Measurements from ENCODE around the gene GNB1L.

GNB1L gene

DNA sequence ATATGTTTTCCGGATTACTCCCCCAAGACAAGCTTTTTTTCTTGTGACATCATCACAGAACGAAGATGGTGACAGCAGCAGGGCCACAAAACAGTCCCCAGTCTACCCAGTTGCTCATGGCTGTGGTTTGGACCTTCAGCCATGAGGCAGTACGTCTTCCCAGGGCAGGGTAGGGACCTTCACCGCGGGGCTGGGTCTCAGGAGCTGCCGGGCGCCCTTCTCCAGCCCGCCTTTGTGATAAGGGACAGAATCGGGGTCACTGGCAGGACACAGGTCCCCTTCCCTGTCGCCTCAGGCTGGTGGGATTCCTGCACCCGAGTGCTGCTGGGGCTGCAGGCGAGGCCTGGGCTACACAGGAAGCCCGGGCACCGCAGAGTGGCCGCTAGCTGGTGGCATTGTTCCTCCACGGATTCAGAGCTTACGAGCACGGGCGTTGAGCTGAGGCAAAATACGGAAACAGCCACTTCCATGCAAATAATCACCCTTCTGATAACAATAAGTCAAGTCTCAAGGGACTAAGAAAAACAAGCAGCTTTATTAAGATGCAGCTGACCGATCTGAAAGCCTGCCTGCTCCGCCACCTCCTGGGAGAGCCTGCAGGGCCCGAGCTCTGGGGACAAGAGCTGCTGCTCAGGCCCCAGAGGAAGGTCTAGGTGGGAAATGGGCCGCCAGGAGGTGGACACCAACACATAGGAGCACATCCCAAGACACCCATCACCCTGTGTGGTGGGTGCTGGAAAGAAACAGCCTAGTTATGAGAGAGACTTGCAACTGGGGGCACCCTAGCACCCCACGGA is 81.8 kb downstream of the GNB1L start:
- no peak for DNase-seq

DNA sequence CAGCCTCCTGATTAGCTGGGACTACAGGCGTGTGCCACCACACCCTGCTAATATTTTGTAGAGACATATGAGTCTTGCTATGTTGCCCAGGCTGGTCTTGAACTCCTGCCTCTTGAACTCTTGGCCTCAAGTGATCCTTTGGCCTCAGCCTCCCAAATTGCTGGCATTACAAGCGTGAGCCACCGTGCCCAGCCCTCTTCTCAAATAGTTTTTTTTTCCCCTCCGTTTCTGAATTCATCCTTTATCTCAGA is 82.3 kb downstream of the GNB1L start:
- DNase-seq = no peak

DNA sequence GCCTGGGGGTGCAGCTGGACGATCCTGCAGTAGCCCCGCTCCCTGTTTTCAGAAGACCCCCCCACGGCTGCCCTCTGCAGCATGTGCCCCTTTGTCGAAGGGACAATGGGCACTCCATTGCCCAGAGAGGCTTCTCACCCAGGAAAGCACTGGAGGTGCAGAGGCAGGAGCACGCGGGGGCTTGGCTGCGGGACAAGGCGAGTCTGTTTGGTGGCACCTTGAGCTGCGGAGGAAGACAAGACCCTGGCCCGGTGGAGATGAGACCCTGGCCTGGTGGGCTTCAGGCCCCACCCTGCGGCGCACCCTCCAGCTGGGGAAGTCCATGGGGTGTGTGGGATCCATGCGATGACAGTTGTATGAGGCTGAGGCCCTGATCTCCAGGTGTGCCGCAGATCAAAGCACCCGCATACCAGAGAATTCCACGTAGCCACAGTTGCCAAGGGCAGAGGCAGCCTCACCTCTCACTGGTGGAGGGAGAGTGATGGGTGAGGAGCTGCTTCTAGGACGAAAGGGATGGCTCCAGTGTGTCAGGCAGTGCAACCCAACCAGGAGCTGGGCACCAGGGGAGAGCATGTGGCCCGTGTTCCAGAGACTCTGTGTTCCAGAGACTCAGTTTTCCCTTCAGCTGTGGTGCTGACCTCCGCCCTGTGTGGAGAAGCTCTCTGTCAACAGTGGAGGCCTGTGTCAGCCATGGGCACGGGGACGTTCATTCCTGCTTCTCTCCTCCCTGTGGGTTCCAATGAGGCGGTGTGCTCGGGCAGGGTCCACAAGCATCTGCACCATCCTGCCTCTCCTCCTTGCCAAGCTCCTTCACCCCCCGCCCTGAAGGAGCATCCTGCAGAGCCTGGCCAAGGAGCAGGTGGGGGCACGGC is 84.1 kb downstream of the GNB1L start:
- no peak for DNase-seq

DNA sequence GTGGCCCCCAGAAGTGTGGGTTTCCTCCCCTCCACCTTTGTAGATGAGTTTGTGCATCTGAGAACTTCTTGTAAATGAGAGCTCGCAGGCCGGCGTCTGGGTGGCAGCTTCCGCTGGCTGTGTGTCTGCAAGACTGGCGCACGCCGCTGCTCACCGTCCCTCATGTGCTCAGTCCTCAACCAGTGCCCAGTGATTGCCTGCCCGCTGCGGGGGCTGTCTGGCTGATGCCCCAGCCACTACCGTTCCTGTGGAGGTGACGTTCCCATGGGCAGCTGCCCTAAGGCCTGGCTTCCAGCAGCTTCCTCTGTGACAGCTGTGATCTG is 85.3 kb downstream of the GNB1L start:
- no peak for DNase-seq

DNA sequence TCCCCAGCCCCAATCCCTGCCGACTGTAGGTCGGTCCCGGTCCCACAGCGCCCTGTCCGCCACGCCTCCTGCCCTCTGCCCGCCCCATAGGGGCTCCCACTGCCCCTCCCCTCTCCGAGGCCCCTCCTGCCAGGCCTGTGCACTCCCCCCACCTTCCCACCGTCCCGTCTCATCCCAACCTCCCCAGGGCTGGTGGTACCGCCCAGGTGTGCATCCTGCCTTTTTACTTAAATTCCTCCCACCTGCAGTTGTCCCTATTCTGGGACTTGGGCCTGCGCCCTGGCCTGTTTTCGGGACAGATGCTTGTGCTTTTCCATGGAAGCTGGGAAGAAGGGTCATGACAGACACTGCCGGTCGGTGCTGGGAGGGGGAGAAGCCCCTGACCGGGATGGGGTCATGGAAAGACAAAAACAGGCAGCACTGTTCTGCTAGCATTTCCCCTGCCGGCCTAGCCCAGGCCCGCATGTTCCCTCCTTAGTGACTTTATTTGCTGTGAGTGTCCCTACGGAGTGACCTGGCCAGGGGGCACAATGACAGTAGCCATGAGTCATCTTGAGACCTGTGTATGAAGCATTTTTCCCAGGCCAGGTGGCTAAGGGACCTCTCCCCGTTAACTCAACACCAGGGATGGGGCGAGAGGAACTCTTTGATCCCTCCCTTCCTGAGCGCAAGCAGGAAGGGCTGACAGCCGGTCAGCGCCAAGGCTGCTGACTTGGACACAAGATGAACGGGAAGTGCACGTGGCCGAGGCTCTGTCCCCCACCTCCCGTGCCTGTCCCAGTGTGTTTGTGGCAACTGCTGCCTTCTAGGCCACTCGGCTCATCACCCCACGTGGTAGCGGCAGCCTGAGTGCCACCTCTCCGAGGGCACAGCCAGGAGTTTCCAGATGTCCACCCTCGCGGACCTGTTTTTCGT is 87.0 kb downstream of the GNB1L start:
- DNase-seq = no peak

DNA sequence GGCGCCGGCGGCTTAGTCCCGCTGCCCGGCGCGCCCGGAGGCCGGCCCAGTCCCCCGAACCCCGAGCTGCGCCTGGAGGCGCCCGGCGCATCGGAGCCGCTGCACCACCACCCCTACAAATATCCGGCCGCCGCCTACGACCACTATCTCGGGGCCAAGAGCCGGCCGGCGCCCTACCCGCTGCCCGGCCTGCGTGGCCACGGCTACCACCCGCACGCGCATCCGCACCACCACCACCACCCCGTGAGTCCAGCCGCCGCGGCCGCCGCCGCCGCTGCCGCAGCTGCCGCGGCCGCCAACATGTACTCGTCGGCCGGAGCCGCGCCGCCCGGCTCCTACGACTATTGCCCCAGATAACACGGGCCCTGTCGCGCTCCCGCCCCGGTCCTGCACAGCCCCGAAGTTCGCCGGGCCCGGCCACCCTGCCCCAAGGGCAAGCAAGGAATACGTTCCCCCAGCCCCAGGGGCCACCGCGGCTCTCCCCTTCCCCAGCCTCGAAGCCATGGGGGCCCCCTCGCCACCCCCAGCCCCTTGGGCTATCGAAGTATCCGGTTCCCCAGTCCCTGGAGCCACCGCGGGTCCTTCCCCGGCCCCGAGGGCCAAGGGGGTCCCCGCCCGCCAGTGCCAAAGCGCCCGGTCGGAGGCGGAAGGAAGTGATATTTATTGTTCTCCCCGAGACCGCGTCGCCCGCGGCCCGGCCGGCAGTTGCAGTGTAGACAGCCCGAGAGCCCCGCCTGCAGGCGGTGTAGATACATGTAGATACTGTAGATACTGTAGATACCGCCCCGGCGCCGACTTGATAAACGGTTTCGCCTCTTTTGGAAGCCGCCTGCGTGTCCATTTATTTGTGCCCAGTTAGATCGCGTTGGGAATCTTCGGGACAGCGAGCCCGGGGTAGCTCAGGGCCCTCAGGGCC is 87.9 kb downstream of the GNB1L start:
- DNase-seq = no peak

DNA sequence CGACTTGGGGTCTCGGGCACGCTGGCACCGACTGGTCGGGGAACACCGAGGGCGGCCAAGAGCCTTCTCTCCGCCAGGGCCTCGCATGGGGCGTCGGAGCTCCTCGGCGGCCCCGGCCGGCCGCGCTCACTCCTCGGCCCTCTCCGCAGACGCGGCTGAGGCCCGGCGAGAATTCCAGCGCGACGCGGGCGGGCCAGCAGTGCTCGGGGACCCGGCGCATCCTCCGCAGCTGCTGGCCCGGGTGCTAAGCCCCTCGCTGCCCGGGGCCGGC is 88.5 kb downstream of the GNB1L start:
- DNase-seq = no peak

DNA sequence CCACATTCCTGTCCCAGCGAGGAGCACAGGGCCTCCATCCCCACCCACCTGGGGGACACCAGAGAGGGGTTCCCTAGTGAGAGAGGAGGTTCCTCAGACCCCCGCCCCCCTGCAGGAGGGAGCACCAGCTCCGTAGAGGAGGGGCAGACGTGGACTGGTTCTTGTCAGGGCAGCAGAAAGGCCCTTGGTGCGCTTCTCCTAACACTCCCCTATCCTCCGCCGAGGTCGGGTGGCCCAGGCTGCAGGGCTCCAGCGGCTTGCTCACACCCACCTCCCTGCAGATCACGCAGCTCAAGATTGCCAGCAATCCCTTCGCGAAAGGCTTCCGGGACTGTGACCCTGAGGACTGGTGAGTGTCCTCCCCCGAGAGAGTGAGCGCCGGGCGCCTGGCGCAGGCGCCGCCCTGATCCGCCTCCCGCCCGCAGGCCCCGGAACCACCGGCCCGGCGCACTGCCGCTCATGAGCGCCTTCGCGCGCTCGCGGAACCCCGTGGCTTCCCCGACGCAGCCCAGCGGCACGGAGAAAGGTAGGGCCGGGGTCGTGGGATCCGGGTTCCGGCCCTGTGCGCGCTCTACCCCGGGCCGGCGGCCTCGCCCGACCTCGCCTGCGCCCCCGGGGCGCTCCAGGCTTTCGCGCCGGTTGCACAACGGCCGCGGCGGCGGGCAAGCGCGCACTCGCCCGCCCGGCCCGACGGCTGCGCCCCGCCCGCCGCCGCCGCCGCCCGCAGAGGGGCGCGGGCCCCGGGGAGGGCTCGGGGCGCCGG is 89.0 kb downstream of the GNB1L start:
- no peak for DNase-seq

DNA sequence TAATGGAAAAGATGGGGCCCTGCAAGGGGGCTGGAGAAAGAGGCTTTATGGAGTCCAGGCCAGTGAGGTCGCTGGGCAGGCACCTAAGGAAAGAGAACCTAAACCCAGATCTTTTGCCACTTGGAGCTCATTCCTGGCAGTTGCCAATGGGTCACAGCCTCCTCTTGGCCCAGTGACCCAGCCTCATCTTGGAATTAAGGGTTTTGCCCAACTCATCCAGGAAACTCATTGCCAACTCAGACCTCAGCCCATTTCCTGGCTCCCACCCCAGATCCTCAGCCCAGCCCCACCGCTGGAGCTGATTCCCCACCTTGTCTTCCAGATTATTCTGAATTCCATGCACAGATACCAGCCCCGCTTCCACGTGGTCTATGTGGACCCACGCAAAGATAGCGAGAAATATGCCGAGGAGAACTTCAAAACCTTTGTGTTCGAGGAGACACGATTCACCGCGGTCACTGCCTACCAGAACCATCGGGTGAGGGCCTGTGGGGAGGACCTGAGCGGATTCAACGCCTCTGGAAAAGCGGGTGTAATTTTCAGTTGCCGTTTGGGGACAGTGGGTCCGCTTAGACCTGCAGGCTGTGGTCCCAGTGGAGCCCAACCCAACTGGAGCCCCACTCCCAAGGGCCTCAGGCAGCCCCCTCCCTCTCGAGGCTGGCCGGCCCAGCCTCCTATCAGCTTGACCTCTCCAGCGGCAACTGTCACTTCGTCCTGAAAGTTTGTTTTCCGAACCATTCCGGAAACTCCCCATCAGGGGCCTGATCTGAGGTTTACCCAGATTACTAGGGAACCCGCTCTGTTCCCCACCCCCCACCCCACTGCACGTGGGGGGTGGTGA is 89.8 kb downstream of the GNB1L start:
- no peak for DNase-seq

DNA sequence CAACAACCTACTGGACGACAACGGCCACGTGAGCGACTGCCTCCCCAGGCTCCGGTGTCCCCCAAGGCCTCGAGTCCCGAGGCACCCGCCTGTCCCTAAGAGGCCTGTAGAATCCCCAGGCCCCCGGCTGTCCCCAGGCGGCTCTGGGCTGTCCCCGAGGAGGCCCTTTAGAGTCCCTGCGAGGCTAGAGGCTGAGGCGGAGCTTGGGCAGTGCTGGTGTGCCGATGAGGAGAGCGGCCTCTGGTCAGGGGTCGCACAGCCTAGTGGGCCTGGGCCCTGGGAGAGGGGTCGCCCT is 90.4 kb downstream of the GNB1L start:
- DNase-seq = no peak

DNA sequence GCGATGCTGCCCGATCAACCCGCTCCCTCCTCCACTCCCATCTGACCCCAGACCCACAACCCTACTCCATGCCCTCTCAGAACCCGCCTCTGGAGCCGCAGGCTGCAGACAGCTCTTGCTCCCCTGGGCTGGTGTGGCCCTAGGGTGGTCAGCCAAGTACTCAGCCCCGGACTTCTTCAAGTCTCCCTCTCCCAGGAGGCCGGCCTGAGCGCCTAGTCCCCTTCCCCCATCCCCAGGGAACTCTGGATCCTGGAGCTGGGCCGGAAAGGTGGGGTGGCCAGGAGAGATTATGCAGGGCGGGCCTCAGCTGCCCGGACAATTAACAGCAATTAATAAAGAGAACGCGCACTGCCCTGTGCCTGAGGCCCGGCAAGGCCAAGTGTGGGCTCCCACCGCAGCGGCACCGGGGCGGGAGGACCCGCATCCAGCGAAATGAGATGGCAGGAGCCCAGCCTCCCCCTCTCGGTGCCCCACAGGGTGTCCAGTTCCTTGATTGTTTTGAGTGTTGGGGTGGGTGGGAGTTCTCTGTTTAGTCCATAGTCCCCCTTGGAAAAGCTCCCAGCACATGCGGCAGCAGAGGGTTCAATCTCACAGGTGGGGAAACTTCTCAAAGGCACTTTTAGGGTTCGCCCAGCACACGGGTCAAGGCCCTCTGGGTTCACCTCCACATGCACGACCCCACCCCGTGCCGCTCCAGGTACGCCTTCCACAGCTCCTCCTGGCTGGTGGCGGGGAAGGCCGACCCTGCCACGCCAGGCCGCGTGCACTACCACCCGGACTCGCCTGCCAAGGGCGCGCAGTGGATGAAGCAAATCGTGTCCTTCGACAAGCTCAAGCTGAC is 91.0 kb downstream of the GNB1L start:
- no peak for DNase-seq

DNA sequence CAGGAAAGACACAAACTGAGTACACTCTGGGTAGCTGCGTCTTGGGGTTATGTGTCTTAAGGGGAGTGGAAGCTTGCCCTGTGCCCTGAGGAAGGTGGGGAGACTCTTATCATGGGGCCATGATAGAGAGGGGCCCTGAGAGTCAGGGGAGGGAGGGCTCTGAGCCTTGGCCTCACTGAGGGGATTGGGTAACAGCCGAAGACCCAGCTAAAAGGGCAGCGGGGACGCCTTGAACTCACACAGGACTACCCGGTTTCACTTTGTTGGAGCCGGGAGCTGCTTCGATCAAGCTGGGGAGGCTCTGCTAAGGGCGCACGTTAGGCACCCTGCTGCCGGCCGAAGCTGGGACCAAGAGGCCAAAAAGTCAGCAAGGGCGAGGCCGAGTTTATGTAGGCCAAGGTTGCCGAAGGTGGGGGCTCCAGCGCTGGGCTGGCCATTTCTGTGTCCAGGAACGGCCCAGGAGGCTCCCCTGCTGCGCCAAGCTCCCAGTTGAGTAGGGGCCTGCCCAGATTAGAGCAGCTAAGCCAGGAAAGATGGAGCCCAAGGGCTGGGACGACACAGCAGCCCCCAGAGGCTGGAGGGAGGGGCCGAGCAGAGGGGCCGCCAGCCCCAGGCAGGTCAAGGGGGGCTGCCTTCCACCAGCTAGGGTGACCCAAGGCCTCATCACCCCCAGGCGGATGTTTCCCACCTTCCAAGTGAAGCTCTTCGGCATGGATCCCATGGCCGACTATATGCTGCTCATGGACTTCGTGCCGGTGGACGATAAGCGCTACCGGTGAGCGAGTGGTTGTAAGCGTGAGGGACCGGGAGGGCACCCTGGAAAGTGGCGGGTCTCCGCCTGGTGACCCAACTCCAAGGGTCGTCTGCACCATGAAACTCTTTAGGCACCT is 91.9 kb downstream of the GNB1L start:
- DNase-seq = no peak

DNA sequence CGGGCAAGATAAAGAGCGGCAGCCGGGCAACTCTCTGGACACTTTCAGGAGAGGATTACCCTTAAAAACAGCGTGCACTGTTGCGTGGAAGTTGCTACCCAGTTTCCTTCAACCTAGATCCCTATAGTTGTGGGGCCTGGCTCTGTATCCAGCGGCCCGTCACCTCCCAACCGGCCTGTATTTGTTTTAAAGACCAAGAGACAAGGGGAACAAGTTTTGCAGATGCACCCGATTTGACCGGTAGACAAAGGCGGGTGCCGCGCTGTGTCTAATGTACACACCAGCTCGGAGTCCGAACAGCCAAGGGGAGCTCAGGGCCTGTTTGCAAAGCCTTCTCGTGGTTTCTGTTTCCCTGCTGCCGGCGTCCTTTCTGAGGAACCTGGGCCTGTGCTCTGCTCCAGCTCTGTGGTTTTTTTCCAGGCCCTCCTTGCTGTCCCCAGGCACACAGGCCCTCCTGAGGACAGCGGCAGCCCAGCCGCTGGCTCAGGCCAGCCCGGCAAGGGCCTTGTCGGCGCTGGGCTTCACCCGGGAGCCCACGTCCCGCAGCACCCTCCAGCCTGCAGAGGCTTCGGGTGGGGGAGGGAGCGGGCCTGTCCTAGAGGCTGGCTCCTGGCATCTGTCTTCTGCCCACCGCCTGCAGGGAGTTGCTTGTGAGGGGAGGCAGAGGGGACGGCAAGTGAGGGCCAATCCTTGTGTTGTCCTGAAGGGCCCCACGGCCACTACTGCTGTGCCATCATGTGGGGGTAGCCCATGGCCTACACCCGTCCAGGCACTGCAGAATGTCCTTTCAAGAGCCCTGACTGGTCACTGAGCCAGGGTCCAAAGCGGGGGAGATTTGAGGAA is 92.7 kb downstream of the GNB1L start:
- DNase-seq = no peak

DNA sequence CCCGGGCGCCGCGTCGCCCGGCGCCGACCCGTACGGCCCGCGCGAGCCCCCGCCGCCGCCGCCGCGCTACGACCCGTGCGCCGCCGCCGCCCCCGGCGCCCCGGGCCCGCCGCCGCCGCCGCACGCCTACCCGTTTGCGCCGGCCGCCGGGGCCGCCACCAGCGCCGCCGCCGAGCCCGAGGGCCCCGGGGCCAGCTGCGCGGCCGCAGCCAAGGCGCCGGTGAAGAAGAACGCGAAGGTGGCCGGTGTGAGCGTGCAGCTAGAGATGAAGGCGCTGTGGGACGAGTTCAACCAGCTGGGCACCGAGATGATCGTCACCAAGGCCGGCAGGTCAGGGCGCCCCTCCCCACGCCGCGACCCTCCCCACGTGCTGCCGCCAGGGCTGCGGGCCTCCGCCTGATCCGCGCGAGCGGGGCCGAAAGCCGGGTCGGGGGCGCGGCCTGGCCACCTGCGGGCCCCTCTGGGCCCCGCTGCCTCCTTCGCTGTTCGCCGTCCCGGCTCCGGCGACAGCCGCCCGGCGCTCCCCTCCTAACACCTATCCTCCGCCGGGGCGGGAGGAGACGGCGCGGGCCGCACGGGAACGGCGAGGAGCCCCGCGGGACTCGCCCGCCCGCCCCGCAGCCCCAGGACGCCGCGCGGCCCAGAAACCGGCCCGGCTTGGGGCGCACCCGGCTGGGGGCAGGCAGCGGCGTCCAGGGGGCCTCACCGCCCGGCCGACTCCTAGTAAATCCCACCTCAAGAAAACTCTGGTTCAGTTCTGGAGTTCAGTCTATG is 93.5 kb downstream of the GNB1L start:
- no peak for DNase-seq

DNA sequence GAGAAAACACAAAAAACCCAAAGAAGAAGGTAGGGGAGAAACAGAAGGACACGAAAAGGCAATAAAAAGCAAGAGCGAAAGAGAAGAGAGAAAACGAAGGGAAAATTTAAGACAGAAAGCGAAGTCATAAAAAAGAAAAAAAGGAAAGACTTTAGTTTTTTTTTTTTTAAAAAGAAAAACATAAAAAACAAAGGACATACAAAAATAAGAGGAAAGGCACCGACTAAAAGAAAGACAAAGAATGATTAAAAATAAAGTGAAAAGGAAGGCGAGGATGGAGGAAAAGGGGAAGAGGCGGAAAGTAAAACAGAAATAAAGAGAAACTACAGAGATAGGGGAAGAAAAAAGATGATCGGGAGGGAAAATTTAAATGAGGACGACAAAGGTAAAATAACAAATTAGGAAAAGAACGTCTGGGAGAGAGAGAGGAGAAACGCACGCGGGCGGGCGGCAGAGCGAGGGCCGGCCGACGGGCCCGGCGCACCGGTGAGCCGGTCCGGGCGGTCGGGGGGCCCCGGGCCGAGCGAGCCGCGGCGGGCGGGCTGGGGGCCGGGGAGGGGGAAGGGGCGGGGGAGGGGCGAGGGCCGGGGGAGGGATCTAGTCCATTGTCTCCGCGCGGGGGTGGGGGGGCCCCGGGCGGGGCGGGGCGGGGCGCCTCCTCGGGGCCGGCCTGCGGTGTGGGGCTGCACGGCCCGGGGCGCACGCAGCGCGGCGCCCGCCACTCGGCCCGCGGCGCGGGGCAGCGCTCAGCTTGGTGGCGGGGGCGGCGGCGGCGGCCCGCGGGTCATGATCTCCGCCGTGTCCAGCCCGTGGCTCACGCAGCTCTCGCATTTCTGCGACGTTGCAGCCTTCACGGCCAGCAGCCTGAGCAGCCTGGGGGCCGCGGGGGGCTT is 94.4 kb downstream of the GNB1L start, which contains the start of gene TBX1:
TSS of gene TBX1 (plus strand) at position 721 of the 893 bp plus-strand sequence. CDS start at position 787, 66 bp downstream.
- no peak for DNase-seq

DNA sequence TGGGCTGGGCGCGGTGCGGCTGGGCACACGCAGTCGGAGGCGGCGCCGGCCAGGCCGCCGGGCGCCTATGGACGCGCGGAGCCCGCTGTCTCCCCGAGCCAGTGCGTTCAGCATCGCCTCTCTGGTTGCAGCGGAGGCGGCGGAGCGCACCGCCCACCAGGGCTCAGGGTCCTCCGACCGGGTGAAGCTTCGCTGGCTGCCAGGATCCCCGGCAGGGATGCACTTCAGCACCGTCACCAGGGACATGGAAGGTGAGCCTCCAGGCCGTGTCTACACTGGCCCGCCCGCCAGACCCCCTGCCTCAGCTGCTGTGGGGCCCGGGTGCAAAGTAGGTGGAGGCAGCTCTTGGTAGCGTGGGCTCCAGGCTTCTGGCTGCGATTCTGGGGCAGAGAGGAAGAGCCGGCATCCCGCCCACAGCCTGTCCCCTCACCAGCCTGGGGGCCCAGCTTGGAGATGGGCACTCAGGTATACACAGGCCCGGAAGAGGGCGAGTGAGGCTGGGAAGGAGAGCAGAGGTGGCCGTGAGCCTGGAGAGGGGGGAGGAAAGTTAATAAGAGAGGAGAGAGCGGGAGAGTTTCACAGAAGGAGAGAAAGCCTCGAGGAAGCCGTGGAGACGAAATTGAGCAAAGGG is 95.1 kb downstream of the GNB1L start:
- DNase-seq = no peak
